ENCODE data around the gene TCP11X1.
"Not testable (repeated sequence)": the region's sequence is repeated elsewhere in the genome, so short reads cannot be mapped to it uniquely, and the experiment has no call there.

- not testable (repeated sequence) for TF ChIP-seq CTCF, POLR2A (IDR thresholded peaks at IDR 0.05)
Measured at GRCh38 chrX:102235678-102236077, 20.6 kb downstream of the TCP11X1 start.

All from Peyer's patch (tissue), 4 donors.